HG02623 (cell line): Measurements from ENCODE around the gene PIK3C3.

Experiments used
- ATAC-seq: cut with Tn5 transposase; IDR thresholded peaks from one replicate; pipeline ENCODE4 v1.9.1; 2021; ENCODE audit warnings: moderate library complexity; ENCODE audit not compliant: unreplicated experiment

Gene PIK3C3

DNA sequence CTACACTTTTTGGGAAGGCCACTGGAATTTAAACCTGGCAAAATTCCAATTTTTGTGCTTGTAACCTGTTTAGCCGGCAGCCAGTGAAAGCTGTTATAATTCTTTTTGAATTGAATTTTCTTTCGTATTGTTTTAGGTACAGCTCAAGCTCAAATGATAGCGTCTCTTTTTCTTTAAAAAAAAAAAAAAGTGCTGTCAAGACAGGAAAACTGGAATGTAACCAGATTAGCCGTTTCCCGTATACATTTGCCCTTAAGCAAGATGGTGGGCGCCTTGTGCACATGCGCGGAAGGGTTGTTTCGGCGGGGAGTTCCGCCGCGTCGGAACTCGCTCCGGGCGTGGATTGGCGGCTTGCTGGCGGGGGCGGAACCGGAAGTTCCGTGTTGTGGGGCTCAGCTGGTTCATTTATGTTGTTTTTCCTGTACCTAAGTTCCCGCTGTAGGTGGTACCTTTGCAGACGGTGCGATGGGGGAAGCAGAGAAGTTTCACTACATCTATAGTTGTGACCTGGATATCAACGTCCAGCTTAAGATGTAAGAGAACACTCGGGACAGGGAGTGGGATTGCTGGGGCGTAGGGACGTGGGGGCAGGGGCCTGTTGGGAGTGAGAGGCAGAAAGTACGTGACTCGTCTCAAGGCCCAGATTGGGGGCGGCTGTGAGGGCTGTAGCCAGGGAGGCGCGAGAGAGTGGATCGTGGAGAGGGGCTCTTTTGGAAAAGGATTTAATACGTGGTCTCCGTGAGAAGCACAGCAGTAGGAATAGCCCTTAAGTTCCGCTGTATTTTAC is at the start of gene PIK3C3:
PIK3C3 (plus strand) TSS at position 408 of the 787 bp plus-strand sequence; CDS start at position 466, 58 bp downstream.
- ATAC-seq, result peak; percentile 99

DNA sequence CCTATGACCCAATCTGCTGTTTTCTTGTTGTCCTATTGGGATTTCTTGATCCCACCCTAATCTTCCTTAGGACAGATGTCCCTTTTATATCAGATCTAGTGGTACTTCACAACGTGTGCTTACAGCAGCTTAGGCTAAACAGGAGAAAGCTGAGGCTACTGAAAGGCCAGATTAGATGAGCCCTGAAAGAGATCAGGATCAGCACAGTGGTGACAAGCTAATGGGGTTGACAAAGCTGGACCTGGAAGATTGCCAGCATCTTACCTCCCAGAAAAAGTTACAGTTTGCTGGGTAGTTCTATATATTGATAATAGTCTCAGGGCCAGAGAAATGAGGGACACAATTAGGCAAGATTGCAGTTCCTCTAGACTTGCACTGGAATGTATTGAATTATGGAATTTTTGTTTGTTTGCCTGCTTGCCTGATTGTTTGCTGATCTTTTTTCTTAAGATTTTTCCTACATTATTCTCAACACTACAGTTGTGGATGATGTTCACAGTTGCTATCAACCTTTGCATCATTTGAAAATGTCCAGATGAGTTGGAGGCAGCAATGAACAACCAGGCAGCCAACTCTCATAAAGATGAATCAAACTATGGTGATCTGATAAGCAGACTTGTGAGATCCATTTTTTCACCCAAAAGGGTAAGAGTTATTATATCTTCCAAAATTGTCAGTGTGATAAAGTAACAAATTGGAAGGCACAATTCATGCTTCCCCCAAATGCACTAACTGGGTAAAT is 49.1 kb upstream of the PIK3C3 start:
- ATAC-seq, result no peak

DNA sequence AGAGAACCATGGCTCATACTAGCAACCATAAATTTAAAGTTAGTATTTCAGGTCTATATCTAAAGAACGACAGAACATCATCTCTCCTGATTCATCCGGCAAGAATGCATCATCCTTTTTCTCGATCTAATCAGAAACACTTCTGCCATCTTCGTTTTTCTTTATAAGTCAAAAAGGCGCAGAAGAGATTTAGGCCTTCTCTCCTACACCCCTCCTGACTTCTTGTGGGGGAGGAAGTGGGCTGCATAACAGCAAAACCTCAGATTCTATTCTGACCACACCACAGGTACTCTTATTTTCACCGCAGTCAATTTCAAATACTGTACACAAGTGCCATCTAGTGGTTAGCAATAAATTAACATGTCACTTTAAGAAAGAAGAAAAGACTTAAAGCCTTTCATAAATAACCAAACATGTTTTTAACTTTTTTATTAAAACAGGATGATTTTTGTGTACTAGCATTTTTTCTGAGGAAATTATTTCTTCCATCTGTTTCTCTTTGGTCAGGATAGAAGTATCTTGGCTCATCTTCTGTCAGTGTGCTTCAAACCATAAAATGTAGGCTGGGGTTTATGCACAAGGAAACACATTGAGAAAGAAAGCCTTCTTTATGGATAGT is 48.4 kb upstream of the PIK3C3 start:
- peak; percentile 96 for ATAC-seq

DNA sequence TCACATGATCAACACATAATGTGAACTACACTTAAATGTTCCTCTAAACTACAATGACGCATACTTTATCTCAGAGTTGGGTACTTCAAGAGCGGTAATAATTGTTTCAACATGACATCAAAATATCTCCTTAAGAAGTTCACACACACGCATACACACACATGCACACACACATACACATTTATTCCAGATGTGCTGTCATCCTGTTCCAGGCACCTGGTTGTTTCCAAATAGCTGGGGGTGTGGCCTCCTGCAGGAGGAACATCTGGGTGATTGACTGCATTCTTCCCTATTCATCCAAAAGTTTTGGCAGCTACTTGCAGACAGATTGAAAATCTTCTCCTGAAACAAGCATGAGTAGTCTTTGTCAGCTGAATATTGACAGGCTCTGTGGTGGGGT is 37.9 kb upstream of the PIK3C3 start:
- no peak for ATAC-seq

DNA sequence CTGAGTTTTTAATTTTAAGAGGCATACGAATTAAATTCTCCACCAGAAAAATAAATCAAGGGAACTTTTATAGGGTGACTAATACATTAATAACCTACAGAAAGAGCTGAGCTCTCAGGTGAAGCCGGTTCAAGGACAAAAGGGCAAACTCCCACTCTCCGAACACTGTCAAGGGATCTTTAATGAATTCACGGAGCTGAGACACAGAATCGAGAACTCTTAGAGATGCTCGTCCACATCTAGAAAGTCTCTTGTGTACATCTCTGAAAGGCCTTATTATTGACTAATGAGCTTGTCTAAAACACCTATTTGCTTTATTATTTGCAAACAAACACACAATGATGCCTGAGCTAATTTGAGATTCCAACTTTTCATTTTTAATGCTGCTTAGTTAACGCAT is 33.3 kb upstream of the PIK3C3 start:
- no peak for ATAC-seq

DNA sequence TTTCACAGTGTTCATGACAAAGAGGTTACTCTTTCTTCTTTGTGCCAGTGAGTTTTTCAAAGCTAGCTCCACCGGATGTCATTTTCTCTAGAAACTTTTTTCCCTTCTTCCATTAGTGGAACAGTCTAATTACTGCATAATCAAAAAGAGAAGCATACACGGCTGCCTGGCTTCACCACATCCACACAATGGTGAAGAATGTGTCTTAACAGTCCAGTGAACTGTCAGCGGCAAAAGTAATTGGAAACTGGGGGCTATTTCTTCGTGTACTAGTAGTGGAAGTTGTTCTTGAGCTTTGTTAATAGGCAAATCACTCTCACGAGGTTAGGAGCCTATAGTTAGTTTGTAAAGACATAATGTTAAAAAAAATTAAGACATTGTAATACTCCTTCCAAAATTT is 32.9 kb upstream of the PIK3C3 start:
- no peak for ATAC-seq

DNA sequence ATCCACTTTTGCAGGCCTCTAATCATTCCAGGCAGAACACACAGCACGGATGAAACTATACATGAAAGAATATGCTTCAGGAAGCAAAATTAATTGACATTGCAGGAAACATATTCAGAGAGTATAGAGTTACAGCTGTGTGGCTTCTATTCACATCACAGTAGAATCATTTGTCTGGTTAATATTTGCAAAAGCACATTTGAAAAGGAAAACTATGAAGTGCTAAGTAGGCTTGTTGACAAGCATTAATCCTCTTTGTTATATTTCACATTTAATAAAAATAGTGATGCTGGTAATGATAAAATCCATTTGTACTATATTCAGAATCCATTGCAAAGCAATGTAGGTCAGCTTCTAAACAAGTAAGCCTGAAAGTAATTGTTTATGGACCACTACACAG is 32.2 kb upstream of the PIK3C3 start:
- no peak for ATAC-seq

DNA sequence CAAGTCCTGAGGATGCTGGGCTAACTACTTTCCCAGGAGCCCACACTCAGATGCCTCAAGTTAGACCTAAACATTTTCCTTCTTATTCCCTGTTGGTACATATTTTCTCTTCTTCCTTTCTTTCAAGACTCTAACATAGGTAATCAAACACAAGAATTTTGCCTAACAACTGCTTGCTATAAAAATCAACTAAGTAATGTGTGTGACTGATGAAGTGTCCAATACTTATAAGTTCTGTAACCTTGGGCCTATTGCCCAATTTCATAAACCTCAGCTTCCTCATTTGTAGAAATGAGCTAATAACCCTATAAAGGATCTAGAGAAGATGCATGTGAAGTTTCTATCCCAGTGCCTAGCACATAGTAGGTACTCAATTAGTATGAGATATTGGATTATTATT is 31.6 kb upstream of the PIK3C3 start:
- ATAC-seq, result no peak

DNA sequence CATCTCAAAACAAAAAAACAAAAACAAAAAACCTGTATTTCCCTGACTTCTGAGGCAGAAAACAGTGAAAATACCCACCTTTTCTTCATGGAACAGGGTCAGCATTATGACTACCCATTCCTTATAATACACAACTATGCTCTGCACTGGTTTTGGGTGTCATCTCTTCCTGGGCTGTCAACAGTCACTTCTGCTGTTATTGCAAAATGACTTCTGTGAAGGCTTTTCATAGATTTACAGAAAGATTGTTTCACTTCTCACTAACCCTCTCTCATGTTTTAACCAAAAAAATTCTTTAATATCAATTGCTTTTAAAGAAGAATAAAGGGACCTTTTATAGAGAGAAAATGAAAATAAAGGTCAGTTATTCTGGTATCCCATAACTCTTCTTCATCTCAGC is 26.5 kb upstream of the PIK3C3 start:
- no peak for ATAC-seq

DNA sequence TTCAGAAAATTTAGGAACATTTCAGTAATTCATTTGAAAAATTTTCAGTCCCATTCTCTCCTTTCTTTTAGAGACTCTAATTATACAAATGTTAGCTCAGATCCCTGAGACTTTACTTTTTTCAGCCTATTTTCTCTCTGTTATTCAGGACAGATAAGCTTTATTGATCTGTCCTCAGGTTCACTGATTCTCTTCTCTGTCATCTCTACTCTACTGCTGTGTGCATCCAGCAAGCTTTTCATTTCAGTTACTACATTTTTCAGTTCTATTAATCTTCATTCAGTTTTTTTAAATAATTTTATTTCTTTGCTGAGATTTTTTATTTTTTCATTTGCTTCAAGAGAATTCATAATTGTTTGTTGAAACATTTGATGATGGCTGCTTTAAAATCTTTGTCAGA is 22.1 kb upstream of the PIK3C3 start:
- no peak for ATAC-seq

DNA sequence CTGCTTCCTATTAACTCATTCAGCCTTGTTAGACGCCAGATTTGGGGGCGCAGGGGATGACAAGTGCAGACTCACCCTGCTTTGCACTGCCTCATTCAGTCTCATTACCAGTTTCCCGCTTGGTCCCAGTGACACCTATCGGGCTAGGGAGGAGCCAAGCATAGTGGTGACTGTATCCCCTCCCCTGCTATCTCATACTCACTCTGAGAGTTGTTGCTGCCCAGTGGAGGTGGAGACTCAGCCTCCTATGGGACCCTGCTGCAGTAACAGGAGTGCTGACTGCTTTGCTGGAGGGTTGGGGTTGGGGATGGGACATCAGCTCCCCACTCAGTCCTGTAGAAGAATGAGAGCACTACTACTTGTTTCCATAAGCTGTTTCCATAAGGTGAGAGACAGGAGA is 21.3 kb upstream of the PIK3C3 start:
- ATAC-seq, result no peak

DNA sequence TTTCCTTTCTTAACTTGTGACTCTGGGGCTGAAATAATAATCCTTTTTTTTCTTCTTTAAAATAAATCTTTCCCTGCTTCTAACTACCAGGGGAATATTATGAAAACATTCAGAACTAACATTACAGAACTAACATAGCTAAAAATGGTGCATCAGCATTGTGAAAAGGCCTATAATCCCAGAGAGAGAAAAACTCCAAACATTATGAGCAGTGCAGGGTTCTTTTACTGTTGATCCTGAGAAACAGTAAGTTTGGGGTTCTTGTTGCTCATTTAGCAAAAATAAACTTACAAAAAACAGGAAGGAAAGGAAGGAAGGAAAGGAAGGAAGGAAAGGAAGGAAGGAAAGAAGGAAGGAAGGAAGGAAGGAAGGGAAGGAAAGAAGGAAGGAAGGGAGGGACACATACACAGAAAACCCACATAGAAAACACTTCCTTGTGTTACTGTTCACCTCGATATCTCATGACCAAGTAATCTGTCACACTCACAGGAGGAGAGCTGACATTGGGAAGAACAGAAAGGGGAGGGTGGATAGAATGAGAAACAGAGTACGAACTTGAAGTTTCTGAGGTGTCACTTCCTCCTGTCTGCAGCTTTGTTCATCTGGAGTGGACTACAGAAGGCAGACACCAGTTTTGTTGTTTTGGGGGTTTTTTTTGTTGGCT is 18.4 kb upstream of the PIK3C3 start:
- ATAC-seq, result no peak

DNA sequence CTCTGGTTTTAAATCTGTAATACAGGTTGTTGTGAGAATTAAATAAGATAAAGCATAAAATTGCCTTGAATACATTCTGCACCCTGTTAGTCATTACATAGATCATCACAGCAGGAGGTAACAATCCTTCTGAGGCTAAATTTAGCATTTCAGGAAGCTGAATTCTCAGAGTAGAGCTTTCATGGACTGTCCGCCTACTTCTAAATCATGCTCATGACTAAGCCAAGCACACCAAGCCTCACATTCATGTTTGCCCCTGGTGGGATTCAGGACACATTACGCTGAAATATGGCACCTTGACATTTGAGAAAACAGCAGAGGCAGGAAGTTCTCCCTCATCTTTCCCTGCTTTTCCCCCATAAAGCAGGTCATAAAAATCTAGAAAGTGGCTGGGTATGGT is 16.6 kb upstream of the PIK3C3 start:
- ATAC-seq, result no peak

DNA sequence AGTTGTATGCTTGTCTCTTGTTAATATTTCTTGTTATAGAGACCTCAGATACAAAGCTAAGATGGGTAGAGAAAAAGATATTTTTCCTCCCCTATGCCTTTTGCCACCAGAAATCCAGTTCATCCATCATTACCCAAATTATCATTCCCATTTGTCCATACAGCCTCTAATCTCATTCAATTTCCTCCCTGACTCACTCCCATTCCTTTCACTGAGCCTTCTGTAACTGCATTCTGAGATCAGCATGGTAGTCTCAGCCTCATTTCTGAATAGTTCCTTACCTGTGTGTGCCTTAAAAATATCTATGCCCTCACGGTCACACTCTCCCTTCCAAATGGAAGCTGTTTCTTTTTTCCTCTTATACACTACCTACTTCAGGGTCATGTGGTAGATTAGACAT is 15.7 kb upstream of the PIK3C3 start:
- no peak for ATAC-seq

DNA sequence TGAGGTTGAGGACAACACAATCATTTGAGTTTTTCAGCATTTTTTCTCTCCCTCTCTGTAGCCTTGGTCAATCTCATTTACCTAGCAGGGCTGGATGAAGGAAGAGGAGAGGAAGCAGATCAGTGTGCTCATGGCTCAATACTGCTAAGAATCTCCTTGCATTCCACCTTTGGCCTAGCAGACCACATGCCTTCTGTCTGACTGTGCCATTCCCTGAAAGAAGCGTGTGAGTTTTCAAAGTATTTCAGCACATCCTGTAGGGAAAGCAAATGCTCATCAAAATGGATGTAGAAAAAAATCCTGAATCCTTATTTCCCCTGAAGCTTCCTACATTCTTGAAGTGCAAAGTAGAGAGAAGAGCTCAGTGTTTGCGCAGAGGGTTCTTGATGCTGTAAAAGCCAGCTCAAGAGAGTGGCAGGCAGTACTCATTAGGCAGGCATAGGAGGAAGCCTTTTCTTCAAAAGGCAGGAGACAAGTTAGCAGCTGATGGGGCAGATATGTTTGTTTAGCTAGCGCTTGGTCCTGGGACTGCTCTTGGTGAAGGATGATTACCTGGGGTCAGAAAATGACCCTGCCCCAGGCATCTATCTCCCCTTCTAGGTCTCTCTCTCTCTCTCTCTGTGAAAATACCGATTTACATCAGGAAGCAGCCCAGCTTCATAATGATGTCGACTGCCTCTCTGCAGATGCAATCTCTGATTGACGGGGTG is 14.4 kb upstream of the PIK3C3 start:
- no peak for ATAC-seq

DNA sequence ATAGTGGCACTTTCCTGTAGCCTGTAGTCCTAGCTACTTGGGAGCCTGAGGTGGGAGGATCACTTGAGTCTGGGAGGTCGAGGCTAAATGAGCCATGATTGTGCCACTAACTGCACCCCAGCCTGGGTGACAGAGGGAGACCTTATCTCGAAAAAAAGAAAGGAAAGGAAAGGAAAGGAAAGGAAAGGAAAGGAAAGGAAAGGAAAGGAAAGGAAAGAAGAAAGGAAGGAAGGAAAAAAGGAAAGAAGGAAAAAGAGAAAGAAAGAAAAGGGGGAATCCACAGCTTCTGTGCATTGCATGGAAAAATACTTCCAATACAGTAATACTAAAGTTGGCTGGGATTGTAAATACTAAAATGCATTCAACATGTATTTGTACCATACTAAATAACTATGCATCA is 12.8 kb upstream of the PIK3C3 start:
- ATAC-seq, result no peak

DNA sequence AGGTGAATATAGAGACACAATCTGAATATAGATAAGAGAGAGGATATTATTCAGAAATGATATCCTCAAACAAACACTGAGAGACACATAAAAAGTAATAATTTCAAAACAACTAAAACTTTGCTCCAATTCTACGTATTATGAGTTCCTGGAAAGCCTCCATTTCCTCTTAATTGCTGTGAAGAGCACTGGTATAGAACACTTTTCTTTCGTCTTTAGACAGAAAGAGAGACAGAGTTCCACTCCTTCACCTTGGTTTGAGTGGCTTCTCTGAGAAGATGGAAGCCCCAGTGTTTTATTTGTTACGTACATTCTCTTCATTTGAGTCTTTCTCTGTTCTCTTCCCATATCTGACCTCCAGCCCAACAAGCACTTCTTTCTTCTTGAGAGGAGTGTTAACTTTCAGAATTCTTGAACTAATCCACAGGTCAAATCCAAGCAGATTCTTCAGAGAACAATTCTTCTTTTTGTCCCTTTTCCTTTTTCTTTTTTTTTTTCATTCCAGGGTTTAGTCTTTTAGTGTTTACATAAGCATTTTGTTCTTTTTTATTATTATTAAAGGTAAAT is 6.4 kb upstream of the PIK3C3 start:
- ATAC-seq, result no peak

DNA sequence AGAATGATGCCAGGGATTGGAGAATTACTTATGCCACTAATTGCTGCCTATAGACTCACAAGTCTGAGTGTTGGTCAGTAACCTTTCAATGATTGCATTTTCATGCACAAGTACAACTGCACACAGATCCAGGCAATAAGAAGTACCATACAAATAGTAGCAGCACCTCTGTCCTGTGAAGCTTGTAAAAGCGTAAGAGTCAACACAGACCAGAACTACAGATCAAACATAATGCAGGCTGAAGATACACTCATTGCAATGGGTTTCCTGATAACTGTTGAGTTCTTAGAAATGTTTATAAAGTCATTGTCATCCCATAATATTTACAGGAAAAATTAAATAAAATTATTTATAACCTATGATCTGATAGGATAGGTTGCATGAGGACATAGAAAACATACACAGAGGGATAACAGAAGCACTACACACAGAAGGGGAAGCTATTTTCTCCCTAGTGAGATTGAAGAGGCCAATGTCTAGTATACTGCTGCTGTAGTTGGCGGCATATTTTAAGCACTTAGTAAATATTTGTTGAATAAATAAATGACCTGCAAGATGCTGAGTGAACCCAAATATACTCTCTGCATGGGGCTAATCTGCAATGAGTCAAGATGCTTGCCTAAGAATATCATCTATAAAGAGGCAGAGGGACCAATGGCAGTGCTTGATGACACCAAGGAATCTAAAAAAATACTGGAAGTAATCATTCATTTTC is 5.7 kb upstream of the PIK3C3 start:
- no peak for ATAC-seq

DNA sequence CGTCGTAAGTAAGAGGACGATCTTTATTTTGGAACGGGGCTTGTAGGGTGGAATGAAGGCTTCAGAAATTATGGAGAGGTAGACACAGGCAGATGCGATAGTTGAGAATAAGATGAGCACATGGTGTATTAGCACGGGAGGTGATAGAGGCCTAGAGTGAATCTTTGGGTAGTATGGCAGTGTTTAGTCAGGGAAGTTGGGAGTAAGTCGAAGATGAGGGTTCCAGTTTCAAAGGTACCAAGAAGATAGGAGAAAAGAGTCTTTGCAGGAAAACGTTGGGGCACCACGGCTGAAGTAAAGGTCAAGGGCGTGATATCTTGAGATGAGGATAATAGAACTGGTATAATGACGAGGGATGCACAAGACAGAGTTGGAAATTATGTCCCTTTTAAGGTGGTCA is 654 bp downstream of the PIK3C3 start:
- no peak for ATAC-seq

DNA sequence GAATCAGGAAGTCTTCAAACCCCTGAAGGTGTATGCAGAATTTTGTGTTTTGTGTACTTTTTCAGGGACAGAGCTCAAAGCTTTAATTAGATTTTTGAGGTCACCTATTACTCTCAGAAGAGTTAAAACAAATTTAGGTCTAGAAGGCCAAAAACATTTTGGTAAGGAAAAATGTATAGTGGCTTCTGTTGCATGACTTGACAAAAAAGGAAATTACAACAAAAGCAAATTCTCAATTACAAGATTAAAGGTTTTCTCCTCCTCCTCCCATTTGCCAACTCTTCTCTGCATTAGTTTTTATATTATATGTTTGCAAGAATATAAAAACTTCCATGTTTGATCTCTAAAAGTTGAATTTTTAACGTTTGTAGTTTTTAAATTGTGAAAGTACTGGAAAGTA is 4.0 kb downstream of the PIK3C3 start:
- ATAC-seq, result no peak
